Hypothalamus (tissue), 51 donors: ENCODE measurements around the gene TADA3.

Experiments used
- DNase-seq, 51 donors: peaks; one replicate each; lab custom pipeline; 2025; lab: John Stamatoyannopoulos, UW

The TADA3 gene

GRCh38 chr3:9810433-9810770, 18.1 kb upstream of the TADA3 start:
- DNase-seq = peak in 2 of 51 donors; percentile 39 to 57

- DNase-seq = peak in 48 of 51 donors; percentile 14 to 84 (median 55)
Measured at GRCh38 chr3:9809615-9810432, 17.6 kb upstream of the TADA3 start, which contains the start of gene TTLL3. TSS of gene TTLL3 (plus strand) at chr3:9810262. CDS start at chr3:9810662, 400 bp downstream.

- DNase-seq = no peak
Measured at GRCh38 chr3:9809239-9809614, 17.0 kb upstream of the TADA3 start.

- DNase-seq = no peak
Measured at GRCh38 chr3:9808345-9809037, 16.2 kb upstream of the TADA3 start.

- no peak for DNase-seq
Measured at GRCh38 chr3:9807981-9808344, 15.7 kb upstream of the TADA3 start.

GRCh38 chr3:9806688-9807589, 14.7 kb upstream of the TADA3 start:
- DNase-seq = no peak

GRCh38 chr3:9806137-9806536, 13.9 kb upstream of the TADA3 start:
- no peak for DNase-seq

- DNase-seq = no peak
Measured at GRCh38 chr3:9804996-9805395, 12.7 kb upstream of the TADA3 start.

GRCh38 chr3:9803494-9803893, 11.2 kb upstream of the TADA3 start:
- peak in 1 of 51 donors; percentile 58 for DNase-seq

GRCh38 chr3:9800529-9800928, 8.3 kb upstream of the TADA3 start:
- no peak for DNase-seq

- no peak for DNase-seq
Measured at GRCh38 chr3:9797196-9797945, 5.1 kb upstream of the TADA3 start.

GRCh38 chr3:9795207-9795606, 2.9 kb upstream of the TADA3 start:
- DNase-seq = no peak

GRCh38 chr3:9794400-9794799, 2.1 kb upstream of the TADA3 start:
- DNase-seq = no peak

GRCh38 chr3:9793161-9793781, 998 bp upstream of the TADA3 start:
- DNase-seq = no peak

- DNase-seq = no peak
Measured at GRCh38 chr3:9791790-9792404, 376 bp downstream of the TADA3 start.

- no peak for DNase-seq
Measured at GRCh38 chr3:9791127-9791526, 1.1 kb downstream of the TADA3 start.

- no peak for DNase-seq
Measured at GRCh38 chr3:9787714-9788113, 4.6 kb downstream of the TADA3 start.

- DNase-seq = no peak
Measured at GRCh38 chr3:9786825-9787669, 5.2 kb downstream of the TADA3 start.
